Thyroid gland (tissue), 4 donors: ENCODE results near the gene KRTAP9-9. TPM values are rescaled to one million over a fixed set of nuclear protein-coding genes. Genes with fewer than 3 reads are reported as not detected.

Experiments used
- DNase-seq, 2 donors: peaks; one replicate each; pipeline ENCODE4 v3.0.0-alpha.2; 2019
- H3K27ac ChIP-seq, 3 donors: fragments of 200-600 bp; sonication (generic); 1 replicate in 2 of 3; 2 replicates in 1 of 3; pipeline ENCODE4 v1.5.1; 2016 to 2019; ENCODE audit warnings: mild to moderate bottlenecking in 1 of 3, moderate library complexity in 1 of 3
- H3K27me3 ChIP-seq: fragments of 200-600 bp; sonication (generic); one replicate; pipeline ENCODE4 v1.5.1; 2019
- H3K36me3 ChIP-seq, 2 donors: fragments of 200-600 bp; sonication (generic); one replicate each; pipeline ENCODE4 v1.5.1; 2016 to 2019
- H3K4me1 ChIP-seq, 2 donors: fragments of 200-600 bp; sonication (generic); one replicate each; pipeline ENCODE4 v1.5.1; 2017 to 2019
- H3K4me3 ChIP-seq, 3 donors: fragments of 200-600 bp; sonication (generic); replicated peaks in 1 of 3; 1 replicate in 2 of 3; 2 replicates in 1 of 3; pipeline ENCODE4 v1.5.1; 2016; ENCODE audit warnings: mild to moderate bottlenecking in 1 of 3
- H3K9me3 ChIP-seq: fragments of 200-600 bp; sonication (generic); one replicate; pipeline ENCODE4 v1.5.1; 2017
- CTCF ChIP-seq, 6 experiments: fragments of 200-600 bp in 3 of 6; fragments of 450-650 bp in 3 of 6; sonication (generic) in 3 of 6; IDR thresholded peaks; one replicate each; pipeline ENCODE4 v1.5.1; 2016 to 2019; ENCODE audit warnings: antibody characterized with exemption in 6 of 6, mild to moderate bottlenecking in 2 of 6, inconsistent platforms in 1 of 6, moderate library complexity in 1 of 6
- POLR2A ChIP-seq, 2 donors: fragments of 450-650 bp; IDR thresholded peaks; one replicate each; pipeline ENCODE4 v1.6.1; 2017; ENCODE audit warnings: antibody characterized with exemption in 2 of 2, mild to moderate bottlenecking in 2 of 2, moderate library complexity in 1 of 2
- WGBS, 2 donors: methylation state at CpG; one replicate each; pipeline ENCODE4 v1.1.5; 2017; 5-methylcytosine and 5-hydroxymethylcytosine counted together
- intact Hi-C: fragments of 100-400 bp; cut with DNase I; formaldehyde crosslinking; loops from one replicate; pipeline ENCODE4 v1.15.1; 2023
- total RNA-seq, 4 donors: library from RNA; depleted of rRNA; stranded (reverse); fragments of >200 nt; gene quantifications; one replicate each; pipeline ENCODE4 v1.2.3, GENCODE V29; 2016

Gene KRTAP9-9
- total RNA-seq, 4 donors from 2014 or later: not detected

- intact Hi-C loops: no loop called here
- Histone ChIP-seq H3K4me1 (no peaks in the 10 kb centered on the region), H3K27me3 (no peaks in the 10 kb centered on the region), H3K4me3 (no peak overlapping the region), H3K9me3 (no peaks in the 10 kb centered on the region), H3K27ac (no peak overlapping the region), H3K36me3 (no peaks in the 10 kb centered on the region)
- TF ChIP-seq POLR2A (IDR thresholded peaks at IDR 0.05) (no peak), CTCF (IDR thresholded peaks at IDR 0.05) (no peak)
- WGBS, 2 donors: 91 to 97% methylated on average over 1 of the region's 1 CpG
- DNase-seq: no peak
Observed at GRCh38 chr17:41251261-41251660, 3.9 kb upstream of the KRTAP9-9 start.

- DNase-seq: no peak
- Histone ChIP-seq H3K27me3 (no peaks in the 10 kb centered on the region), H3K36me3 (no peaks in the 10 kb centered on the region), H3K27ac (no peak overlapping the region), H3K4me1 (no peaks in the 10 kb centered on the region), H3K4me3 (no peak overlapping the region), H3K9me3 (no peaks in the 10 kb centered on the region)
- intact Hi-C loops: no loop called here
- 0% methylated on average over 1 of the region's 1 CpG for WGBS, 2 donors
- TF ChIP-seq CTCF (IDR thresholded peaks at IDR 0.05): no peak
- TF ChIP-seq POLR2A (IDR thresholded peaks at IDR 0.05): no peak
Observed at GRCh38 chr17:41254861-41255260, 323 bp upstream of the KRTAP9-9 start.

- intact Hi-C loops: no loop called here
- no peak for TF ChIP-seq POLR2A (IDR thresholded peaks at IDR 0.05)
- TF ChIP-seq CTCF (IDR thresholded peaks at IDR 0.05): no peak
- 91 to 95% methylated on average over 1 of the region's 1 CpG for WGBS, 2 donors
- no peak for DNase-seq
- no peaks in the 10 kb centered on the region for H3K36me3 ChIP-seq
- H3K27me3 ChIP-seq: no peaks in the 10 kb centered on the region
- no peak overlapping the region for H3K4me3 ChIP-seq
- H3K27ac ChIP-seq: no peak overlapping the region
- H3K9me3 ChIP-seq: no peaks in the 10 kb centered on the region
- H3K4me1 ChIP-seq: no peaks in the 10 kb centered on the region
Observed at GRCh38 chr17:41256291-41256685, 1.1 kb downstream of the KRTAP9-9 start.

- no peak overlapping the region for H3K27ac ChIP-seq
- no peaks in the 10 kb centered on the region for H3K27me3 ChIP-seq
- H3K36me3 ChIP-seq: no peaks in the 10 kb centered on the region
- no peak overlapping the region for H3K4me3 ChIP-seq
- H3K9me3 ChIP-seq: no peaks in the 10 kb centered on the region
- DNase-seq: no peak
- TF ChIP-seq CTCF (IDR thresholded peaks at IDR 0.05) (no peak), POLR2A (IDR thresholded peaks at IDR 0.05) (no peak)
- H3K4me1 ChIP-seq: no peaks in the 10 kb centered on the region
- intact Hi-C loops: no loop called here
Observed at GRCh38 chr17:41258406-41258805, 3.2 kb downstream of the KRTAP9-9 start.

- Histone ChIP-seq H3K36me3 (no peaks in the 10 kb centered on the region), H3K4me1 (no peaks in the 10 kb centered on the region), H3K9me3 (no peaks in the 10 kb centered on the region), H3K27me3 (no peaks in the 10 kb centered on the region), H3K27ac (no peak overlapping the region), H3K4me3 (no peak overlapping the region)
- intact Hi-C loops: no loop called here
- DNase-seq: no peak
- TF ChIP-seq CTCF (IDR thresholded peaks at IDR 0.05) (no peak), POLR2A (IDR thresholded peaks at IDR 0.05) (no peak)
- 64 to 90% methylated on average over 2 of the region's 2 CpGs for WGBS, 2 donors
Observed at GRCh38 chr17:41263212-41263611, 8.0 kb downstream of the KRTAP9-9 start.
